ENCODE data around the gene LMX1A. TPM values are rescaled to one million over a fixed set of nuclear protein-coding genes. Genes with fewer than 3 reads are reported as not detected.

The LMX1A gene
- total RNA-seq, 2 donors from 2014 or later: 0.22 to 0.64 TPM

DNA sequence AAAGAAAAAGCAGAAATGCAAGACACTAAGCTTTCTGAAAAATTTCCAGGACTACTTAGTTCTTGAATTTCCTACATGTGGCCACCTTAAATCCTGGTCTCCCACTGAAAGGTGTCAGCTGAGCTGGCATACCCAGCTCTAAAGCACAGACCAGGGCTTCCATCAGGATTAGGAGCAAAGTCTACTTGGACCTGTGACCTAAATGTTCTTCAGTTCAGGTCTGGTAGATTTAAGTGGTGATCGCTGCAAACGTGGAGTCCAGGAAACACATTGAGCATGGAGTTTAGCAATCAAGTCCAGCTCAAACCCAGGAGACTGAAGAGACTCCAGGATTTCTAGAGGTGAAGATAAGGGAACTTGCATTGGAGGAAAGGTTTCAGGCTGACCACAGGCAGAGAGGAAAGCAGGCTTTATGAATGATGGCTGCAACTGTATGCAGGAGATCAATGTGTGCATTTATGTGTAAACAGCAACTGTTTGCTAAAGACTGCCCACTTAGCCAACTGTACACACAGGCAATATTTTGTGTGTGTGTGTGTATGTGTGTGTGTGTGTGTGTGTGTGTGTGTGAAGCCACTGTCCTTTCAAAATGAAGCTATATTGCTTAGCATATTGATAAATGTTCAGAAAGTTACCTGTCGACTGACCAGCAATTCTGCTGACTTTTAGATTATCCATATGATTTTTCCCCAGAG, 75.2 kb downstream of the LMX1A start:
- TF ChIP-seq, protein P1, sequence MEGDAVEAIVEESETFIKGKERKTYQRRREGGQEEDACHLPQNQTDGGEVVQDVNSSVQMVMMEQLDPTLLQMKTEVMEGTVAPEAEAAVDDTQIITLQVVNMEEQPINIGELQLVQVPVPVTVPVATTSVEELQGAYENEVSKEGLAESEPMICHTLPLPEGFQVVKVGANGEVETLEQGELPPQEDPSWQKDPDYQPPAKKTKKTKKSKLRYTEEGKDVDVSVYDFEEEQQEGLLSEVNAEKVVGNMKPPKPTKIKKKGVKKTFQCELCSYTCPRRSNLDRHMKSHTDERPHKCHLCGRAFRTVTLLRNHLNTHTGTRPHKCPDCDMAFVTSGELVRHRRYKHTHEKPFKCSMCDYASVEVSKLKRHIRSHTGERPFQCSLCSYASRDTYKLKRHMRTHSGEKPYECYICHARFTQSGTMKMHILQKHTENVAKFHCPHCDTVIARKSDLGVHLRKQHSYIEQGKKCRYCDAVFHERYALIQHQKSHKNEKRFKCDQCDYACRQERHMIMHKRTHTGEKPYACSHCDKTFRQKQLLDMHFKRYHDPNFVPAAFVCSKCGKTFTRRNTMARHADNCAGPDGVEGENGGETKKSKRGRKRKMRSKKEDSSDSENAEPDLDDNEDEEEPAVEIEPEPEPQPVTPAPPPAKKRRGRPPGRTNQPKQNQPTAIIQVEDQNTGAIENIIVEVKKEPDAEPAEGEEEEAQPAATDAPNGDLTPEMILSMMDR (IDR thresholded peaks at IDR 0.05): no peak
- Histone ChIP-seq H3K9ac (ENCODE audit: low read depth in 2 of 2, low read length in 2 of 2) (no peak overlapping the region), H3K36me3 (no peaks in the 10 kb centered on the region), H3K27ac (no peak overlapping the region), H3K27me3 (no peaks in the 10 kb centered on the region), H3K4me3 (no peak overlapping the region), H3K4me1 (no peaks in the 10 kb centered on the region), H3K9me3 (no peaks in the 10 kb centered on the region)
- DNase-seq: no peak
- intact Hi-C loops (cut with DNase I): no loop called here

DNA sequence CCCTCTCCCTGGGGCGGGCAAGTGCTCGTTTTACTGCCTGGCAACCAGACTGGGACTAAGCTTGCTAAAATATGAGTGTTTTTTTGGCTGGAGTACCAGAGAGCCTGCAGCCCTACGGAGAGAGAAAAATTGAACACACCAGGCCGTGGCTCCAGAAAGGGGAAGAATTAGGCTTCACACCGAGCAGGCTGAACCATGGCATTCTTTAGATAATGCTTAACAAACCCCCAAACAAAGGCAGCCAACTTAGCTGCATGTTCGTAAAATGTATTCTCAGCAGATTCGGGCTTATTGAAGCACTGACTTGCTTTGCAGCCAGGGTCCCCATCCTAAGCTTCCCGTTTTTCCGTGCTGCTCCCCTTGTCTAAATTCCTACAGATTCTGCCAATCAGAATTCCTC, 76.6 kb downstream of the LMX1A start:
- Histone ChIP-seq H3K9me3 (no peaks in the 10 kb centered on the region), H3K36me3 (no peaks in the 10 kb centered on the region), H3K9ac (ENCODE audit: low read depth in 2 of 2, low read length in 2 of 2) (no peak overlapping the region), H3K27me3 (no peaks in the 10 kb centered on the region), H3K4me1 (no peaks in the 10 kb centered on the region), H3K4me3 (no peak overlapping the region), H3K27ac (no peak overlapping the region)
- TF ChIP-seq, protein P1 (IDR thresholded peaks at IDR 0.05): no peak
- no peak for DNase-seq
- intact Hi-C loops (cut with DNase I): no loop called here

DNA sequence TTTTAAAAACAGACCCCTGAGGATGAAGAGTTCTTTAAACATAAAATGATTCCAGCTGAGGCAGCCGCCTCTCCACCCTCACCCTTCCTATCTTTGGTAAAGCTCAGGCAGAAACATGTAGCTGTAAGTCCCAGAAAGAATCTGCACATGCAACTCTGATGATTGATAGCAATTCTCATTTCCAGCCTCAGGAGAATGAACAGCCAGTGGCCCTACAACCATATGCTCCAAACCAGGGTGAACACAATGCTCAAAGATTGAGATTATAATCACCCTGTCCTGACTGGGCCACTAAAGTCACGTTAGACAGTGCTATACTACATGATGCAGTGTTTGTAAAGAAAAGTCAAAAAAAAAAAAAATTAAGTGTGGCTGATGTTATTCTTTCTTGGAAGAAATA, 80.2 kb downstream of the LMX1A start:
- intact Hi-C loops (cut with DNase I): no loop called here
- no peaks in the 10 kb centered on the region for H3K27me3 ChIP-seq
- no peaks in the 10 kb centered on the region for H3K4me1 ChIP-seq
- no peaks in the 10 kb centered on the region for H3K9me3 ChIP-seq
- no peak overlapping the region for H3K4me3 ChIP-seq
- H3K9ac ChIP-seq (ENCODE audit: low read depth in 2 of 2, low read length in 2 of 2): no peak overlapping the region
- H3K27ac ChIP-seq: no peak overlapping the region
- H3K36me3 ChIP-seq: no peaks in the 10 kb centered on the region
- DNase-seq: no peak
- TF ChIP-seq, protein P1 (IDR thresholded peaks at IDR 0.05): no peak

DNA sequence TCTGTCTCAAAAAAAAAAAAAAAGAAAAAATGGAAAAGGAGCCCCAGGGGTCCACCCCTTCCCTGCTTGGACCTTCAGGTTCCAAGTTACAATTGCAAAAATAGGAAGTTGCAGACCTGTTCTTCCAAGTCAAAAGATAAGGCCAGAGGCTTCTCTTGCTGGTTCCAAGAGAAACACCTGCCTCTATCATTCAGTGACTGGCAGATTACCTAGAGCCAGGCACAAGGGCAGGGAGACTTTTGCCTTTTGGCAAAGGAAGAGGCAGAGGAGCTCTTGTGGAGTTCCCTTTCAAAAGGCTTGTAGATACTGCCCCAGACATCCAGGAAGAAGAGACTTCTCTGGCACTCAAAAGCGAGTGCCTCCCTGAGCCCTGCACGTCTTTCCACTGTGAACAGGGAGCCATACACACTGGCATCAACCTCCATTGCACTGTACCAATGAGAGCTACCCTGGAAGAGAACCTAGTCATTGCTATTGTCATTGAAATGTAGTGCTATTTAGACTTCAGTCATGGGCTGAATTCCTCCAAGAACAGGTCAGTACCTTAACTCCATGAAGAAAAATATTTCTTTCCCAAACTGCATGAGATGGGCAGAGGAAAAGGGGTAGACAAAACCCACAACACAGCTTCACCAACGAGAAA, 91.2 kb downstream of the LMX1A start:
- Histone ChIP-seq H3K27ac (no peak overlapping the region), H3K4me1 (no peaks in the 10 kb centered on the region), H3K9me3 (no peaks in the 10 kb centered on the region), H3K36me3 (no peaks in the 10 kb centered on the region), H3K4me3 (no peak overlapping the region), H3K27me3 (no peaks in the 10 kb centered on the region), H3K9ac (ENCODE audit: low read depth in 2 of 2, low read length in 2 of 2) (no peak overlapping the region)
- TF ChIP-seq, protein P1 (IDR thresholded peaks at IDR 0.05): no peak
- DNase-seq: no peak
- intact Hi-C loops (cut with DNase I): no loop called here

DNA sequence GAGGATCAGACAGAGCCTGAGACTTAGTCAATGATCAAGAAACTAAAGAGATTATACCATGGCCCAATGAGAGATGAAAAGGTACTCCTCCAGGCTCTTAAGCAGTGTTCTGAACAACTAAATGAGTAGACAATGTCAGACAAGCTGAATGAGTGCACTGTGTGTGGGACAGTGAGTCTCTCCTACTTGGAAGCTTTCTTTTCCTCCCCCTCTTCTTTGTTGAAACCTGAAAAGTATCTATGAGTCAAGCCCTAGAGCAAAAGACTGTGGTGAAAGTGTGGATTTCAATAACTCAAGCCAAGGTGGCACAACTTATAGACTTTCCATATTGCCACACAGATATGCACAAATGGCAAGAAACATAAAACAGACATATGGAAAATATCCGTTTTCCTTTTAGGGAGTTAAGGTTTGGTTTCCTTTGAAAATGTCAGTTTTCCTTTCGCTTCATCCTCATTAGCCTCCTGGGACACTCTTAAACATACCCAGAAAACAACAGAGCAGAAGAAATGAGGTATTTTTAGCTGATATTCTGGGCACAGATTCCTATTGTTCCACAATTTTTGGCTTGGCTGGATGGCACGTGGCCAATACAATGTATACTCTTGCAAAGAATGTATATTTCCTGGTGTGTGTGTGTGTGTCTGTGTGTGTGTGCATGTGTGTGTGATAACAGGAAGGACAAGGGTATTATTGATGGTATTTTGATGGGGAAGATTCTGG, 96.6 kb downstream of the LMX1A start:
- H3K4me3 ChIP-seq: no peak overlapping the region
- H3K36me3 ChIP-seq: no peaks in the 10 kb centered on the region
- TF ChIP-seq, protein P1 (IDR thresholded peaks at IDR 0.05): no peak
- no peaks in the 10 kb centered on the region for H3K27me3 ChIP-seq
- H3K9ac ChIP-seq (ENCODE audit: low read depth in 2 of 2, low read length in 2 of 2): no peak overlapping the region
- H3K9me3 ChIP-seq: no peaks in the 10 kb centered on the region
- no peaks in the 10 kb centered on the region for H3K4me1 ChIP-seq
- no peak for DNase-seq
- H3K27ac ChIP-seq: no peak overlapping the region
- intact Hi-C loops (cut with DNase I): loop anchor here (5.0 kb wide), 1 partner anchor 332 kb away; no protein-coding TSS in a partner anchor

All from colonic mucosa (tissue), 4 donors.